Activated CD4-positive, alpha-beta T cell treated with anti-CD3 and anti-CD28 coated beads, Interleukin-2, amount 10 ng/mL, durations not matched to agents 7 days and 5 days (primary cell): Measurements from ENCODE around the gene CD244. TPM values are rescaled to one million over a fixed set of nuclear protein-coding genes. Genes with fewer than 3 reads are reported as not detected.

Experiments
- CTCF ChIA-PET: fragments of 350-600 bp; sonication (Branson Sonifier 250); formaldehyde crosslinking; loops from one replicate; lab custom pipeline; 2021; ENCODE audit warnings: antibody characterized with exemption; lab: Charles Lee
- POLR2A ChIA-PET: fragments of 350-600 bp; sonication (Branson Sonifier 250); formaldehyde crosslinking; loops from one replicate; lab custom pipeline; 2021; ENCODE audit warnings: antibody characterized with exemption; lab: Charles Lee
- DNase-seq: peaks from one replicate; pipeline ENCODE4 v3.0.0-alpha.2; 2020
- H3K27ac Mint-ChIP-seq: one replicate; pipeline ENCODE4 v1.8.0; 2021; ENCODE audit warnings: mild to moderate bottlenecking, moderate library complexity, mixed read lengths
- H3K27me3 Mint-ChIP-seq: one replicate; pipeline ENCODE4 v1.8.0; 2021; ENCODE audit warnings: mixed read lengths
- H3K36me3 Mint-ChIP-seq: one replicate; pipeline ENCODE4 v1.8.0; 2021; ENCODE audit warnings: low read depth, mixed read lengths
- H3K4me1 Mint-ChIP-seq: one replicate; pipeline ENCODE4 v1.8.0; 2021; ENCODE audit warnings: mixed read lengths
- H3K4me3 Mint-ChIP-seq: one replicate; pipeline ENCODE4 v1.8.0; 2021; ENCODE audit warnings: mild to moderate bottlenecking, moderate library complexity, mixed read lengths
- H3K9me3 Mint-ChIP-seq: one replicate; pipeline ENCODE4 v1.8.0; 2021; ENCODE audit warnings: mixed read lengths
- total RNA-seq, 2 experiments: library from RNA; stranded (reverse); gene quantifications; one replicate each; pipeline ENCODE4 v1.2.3, GENCODE V29; 2021

The CD244 gene
- total RNA-seq, 2 experiments from 2014 or later: 1.8 to 2.1 TPM

DNA sequence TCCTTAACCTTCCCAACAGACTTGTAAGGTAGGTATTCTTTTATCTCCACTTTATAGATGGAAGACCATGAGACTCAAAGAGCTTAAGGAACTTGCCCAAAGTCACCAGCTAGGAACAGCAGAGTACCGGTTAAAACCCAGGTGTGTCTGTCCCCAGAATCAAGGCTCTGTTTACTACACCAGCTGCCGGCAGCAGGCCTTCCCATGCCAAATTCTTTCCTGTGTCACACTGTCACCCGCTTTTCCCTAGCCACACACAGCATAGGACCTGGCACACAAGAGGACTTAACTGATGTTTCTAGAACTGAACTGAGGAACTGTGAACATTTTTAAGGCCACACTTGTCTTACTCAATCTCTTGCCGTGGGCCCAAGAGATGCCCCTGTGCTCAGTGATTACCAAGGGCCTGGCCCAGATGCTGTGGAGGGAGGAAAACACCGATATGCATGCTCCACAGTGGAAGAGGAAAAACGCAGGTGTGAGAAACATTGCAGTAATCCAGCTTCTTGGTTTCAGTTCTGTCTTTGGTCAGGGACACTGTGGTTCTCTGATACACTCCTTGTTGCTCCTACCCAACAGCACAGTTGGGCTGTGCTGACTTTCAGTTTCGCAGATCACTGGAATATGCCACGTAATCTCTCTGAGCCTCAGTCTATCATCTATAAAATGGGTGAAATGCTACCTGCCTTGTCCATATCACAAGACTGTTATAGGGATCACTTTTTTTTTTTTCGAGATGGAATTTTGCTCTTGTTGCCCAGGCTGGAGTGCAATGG is 80.6 kb downstream of the CD244 start:
- peak overlapping the region; percentile 8 for H3K4me3 Mint-ChIP-seq

DNA sequence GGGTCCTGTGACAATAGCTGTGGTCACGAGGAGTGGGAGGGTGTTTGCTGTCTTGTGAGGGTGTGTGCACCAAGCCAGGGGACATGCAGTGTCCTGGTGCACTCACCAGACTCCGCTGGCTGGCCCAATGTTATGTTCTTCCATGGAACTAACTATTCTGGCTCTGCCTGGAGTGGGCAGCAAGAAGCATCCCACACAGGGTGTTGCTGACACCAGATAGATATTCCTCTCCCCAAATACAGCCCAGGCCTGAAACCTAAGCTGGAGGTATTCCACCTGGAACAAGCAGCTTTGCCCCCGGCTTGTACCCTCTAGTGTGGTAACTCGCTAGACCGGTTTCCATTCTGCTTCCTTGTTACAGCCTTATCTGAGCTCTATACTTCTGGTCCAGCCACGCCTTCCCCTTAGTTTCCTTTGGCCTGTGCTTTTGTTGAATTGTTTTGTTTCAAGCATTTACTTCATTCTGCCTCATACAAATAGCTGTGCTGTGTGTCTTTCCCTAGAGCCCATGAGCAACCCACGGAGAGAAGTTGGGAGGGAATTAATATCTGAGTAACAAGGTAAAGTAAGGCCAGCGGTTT is 81.4 kb downstream of the CD244 start:
- no peak overlapping the region for H3K27ac Mint-ChIP-seq
- peaks cover 6% of the 10 kb centered on the region for H3K27me3 Mint-ChIP-seq
- ChIA-PET POLR2A (interaction anchor here (0.6 kb wide), 1 partner anchor 51 kb away, joined by 3 read pairs; no protein-coding TSS in a partner anchor), CTCF (interaction anchor here (0.6 to 2.3 kb wide), 13 partner anchors 8 to 172 kb away, joined by 3 to 9 read pairs (median 4); no protein-coding TSS in a partner anchor)
- H3K4me1 Mint-ChIP-seq: peaks cover 33% of the 10 kb centered on the region
- H3K4me3 Mint-ChIP-seq: no peak overlapping the region
- H3K9me3 Mint-ChIP-seq: no peaks in the 10 kb centered on the region
- no peak for DNase-seq
- no peaks in the 10 kb centered on the region for H3K36me3 Mint-ChIP-seq

More for the DNA sequence above, 80.6 kb downstream of the CD244 start:
- Mint-ChIP-seq H3K36me3 (no peaks in the 10 kb centered on the region), H3K9me3 (no peaks in the 10 kb centered on the region), H3K27ac (peak overlapping the region; percentile 88), H3K27me3 (peaks cover 6% of the 10 kb centered on the region), H3K4me1 (peaks cover 32% of the 10 kb centered on the region)
- CTCF ChIA-PET: interaction anchor here (0.6 to 2.3 kb wide), 14 partner anchors 8 to 171 kb away, joined by 3 to 9 read pairs (median 4); no protein-coding TSS in a partner anchor
- POLR2A ChIA-PET: interaction anchor here (0.6 kb wide), 1 partner anchor 50 kb away, joined by 3 read pairs; no protein-coding TSS in a partner anchor
- DNase-seq: peak; percentile 54

DNA sequence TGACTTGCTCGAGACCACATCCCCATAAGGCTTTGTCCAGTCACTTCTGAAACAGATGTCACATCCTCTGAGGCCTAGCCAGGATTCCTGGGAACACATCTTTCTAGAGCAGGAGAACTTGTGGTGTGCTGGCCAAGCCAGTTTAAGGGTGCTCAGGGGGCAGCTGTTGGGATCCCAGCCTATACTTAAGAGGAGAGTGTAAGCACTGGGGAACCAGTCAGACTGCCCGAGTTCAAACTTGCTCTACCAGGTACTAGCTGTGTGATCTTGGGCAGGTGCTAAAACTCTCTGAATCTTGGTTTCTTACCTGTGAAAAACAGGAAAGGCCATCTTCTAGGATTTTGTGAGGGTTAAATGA is 82.3 kb downstream of the CD244 start:
- ChIA-PET CTCF (interaction anchor here (1.0 to 2.0 kb wide), 9 partner anchors 10 to 171 kb away, joined by 3 to 9 read pairs (median 4); no protein-coding TSS in a partner anchor), POLR2A (no interaction called here)
- H3K4me3 Mint-ChIP-seq: no peak overlapping the region
- peaks cover 40% of the 10 kb centered on the region for H3K4me1 Mint-ChIP-seq
- peaks cover 6% of the 10 kb centered on the region for H3K27me3 Mint-ChIP-seq
- no peak overlapping the region for H3K27ac Mint-ChIP-seq
- H3K9me3 Mint-ChIP-seq: no peaks in the 10 kb centered on the region
- no peaks in the 10 kb centered on the region for H3K36me3 Mint-ChIP-seq
- DNase-seq: no peak

Other genes starting within 250 kb of the CD244 start
- 10 to 100 TPM; 70.4 to 70.6 TPM for gene SLAMF1, start 215.8 kb downstream of the CD244 start, total RNA-seq
- gene CD48, start 151.1 kb downstream of the CD244 start, total RNA-seq: 100 to 1,000 TPM; 294 to 309 TPM
- 10 to 100 TPM; 12.8 to 13.4 TPM for gene SLAMF7, start 123.6 kb downstream of the CD244 start, total RNA-seq
- gene LY9, start 66.7 kb downstream of the CD244 start, total RNA-seq: 10 to 100 TPM; 45.9 to 49.0 TPM
- gene ITLN1, start 22.3 kb upstream of the CD244 start, total RNA-seq: not detected
- gene ITLN2, start 91.9 kb upstream of the CD244 start, total RNA-seq: not detected
- gene F11R, start 158.3 kb upstream of the CD244 start, total RNA-seq: 10 to 100 TPM; 14.1 to 15.6 TPM
- gene TSTD1, start 176.1 kb upstream of the CD244 start, total RNA-seq: 10 to 100 TPM; 33.5 to 43.6 TPM
- 10 to 100 TPM; 78.0 to 81.2 TPM for gene USF1, start 183.1 kb upstream of the CD244 start, total RNA-seq
- gene ARHGAP30, start 207.0 kb upstream of the CD244 start, total RNA-seq: 100 to 1,000 TPM; 244 to 304 TPM
- under 1 TPM in 1 of 2 experiments, not detected in 1; 0.15 TPM for gene NECTIN4, start 226.7 kb upstream of the CD244 start, total RNA-seq
- gene KLHDC9, start 235.5 kb upstream of the CD244 start, total RNA-seq: under 1 TPM in 1 of 2 experiments, not detected in 1; 0.30 TPM